MM.1S (cell line): ENCODE measurements around the gene CCSAP.

Experiments
- DNase-seq: peaks from one replicate; pipeline ENCODE4 v3.0.0-alpha.2; 2015
- H2AFZ ChIP-seq: fragments of 300-600 bp; sonication (generic); 2 replicates; pipeline ENCODE4 v1.6.0; 2016; ENCODE audit warnings: antibody characterized with exemption, low read length
- H3F3A ChIP-seq: fragments of 300-600 bp; sonication (generic); 2 replicates; pipeline ENCODE4 v1.6.1; 2016; ENCODE audit warnings: mild to moderate bottlenecking, antibody characterized with exemption, low read length, moderate library complexity, mixed read lengths; ENCODE audit not compliant: insufficient read depth
- H3K27ac ChIP-seq: fragments of 300-600 bp; sonication (generic); 2 replicates; pipeline ENCODE4 v1.5.1; 2016; ENCODE audit warnings: mild to moderate bottlenecking, low read length
- H3K27me3 ChIP-seq: fragments of 300-600 bp; sonication (generic); replicated peaks from 2 replicates; pipeline ENCODE4 v1.6.0; 2016; ENCODE audit warnings: low read length; ENCODE audit not compliant: insufficient read depth
- H3K36me3 ChIP-seq: fragments of 300-600 bp; sonication (generic); replicated peaks from 2 replicates; pipeline ENCODE4 v1.6.1; 2016; ENCODE audit warnings: mild to moderate bottlenecking, low read length, mixed read lengths; ENCODE audit not compliant: insufficient read depth
- H3K4me1 ChIP-seq: fragments of 300-600 bp; sonication (generic); 2 replicates; pipeline ENCODE4 v1.6.1; 2016; ENCODE audit warnings: low read length, mixed read lengths
- H3K4me2 ChIP-seq: fragments of 300-600 bp; sonication (generic); 2 replicates; pipeline ENCODE4 v1.6.0; 2016; ENCODE audit warnings: low read depth, low read length
- H3K4me3 ChIP-seq: fragments of 300-600 bp; sonication (generic); 2 replicates; pipeline ENCODE4 v1.5.1; 2016; ENCODE audit warnings: low read length, mixed read lengths
- H3K79me2 ChIP-seq: fragments of 300-600 bp; sonication (generic); 2 replicates; pipeline ENCODE4 v1.6.1; 2016; ENCODE audit warnings: mixed run types, low read length, mixed read lengths
- H3K9ac ChIP-seq: fragments of 300-600 bp; sonication (generic); 2 replicates; pipeline ENCODE4 v1.6.1; 2016; ENCODE audit warnings: low read length, mixed read lengths
- H3K9me2 ChIP-seq: fragments of 300-600 bp; sonication (generic); replicated peaks from 2 replicates; pipeline ENCODE4 v1.6.1; 2016; ENCODE audit warnings: mild to moderate bottlenecking, low read length, mixed read lengths; ENCODE audit not compliant: insufficient read depth
- H3K9me3 ChIP-seq: fragments of 300-600 bp; sonication (generic); replicated peaks from 2 replicates; pipeline ENCODE4 v1.6.1; 2016; ENCODE audit warnings: mild to moderate bottlenecking, low read length, mixed read lengths; ENCODE audit not compliant: insufficient read depth
- H4K20me1 ChIP-seq: fragments of 300-600 bp; sonication (generic); 2 replicates; pipeline ENCODE4 v1.6.1; 2016; ENCODE audit warnings: mild to moderate bottlenecking, low read length, moderate library complexity, mixed read lengths; ENCODE audit not compliant: insufficient read depth
- EZH2 ChIP-seq: fragments of 300-600 bp; sonication (generic); optimal IDR thresholded peaks from 2 replicates; pipeline ENCODE3; 2017; ENCODE audit warnings: low read depth, mild to moderate bottlenecking, antibody characterized with exemption, low read length, mixed read lengths
- EZH2phosphoT487 ChIP-seq: fragments of 300-600 bp; sonication (generic); IDR thresholded peaks from 2 replicates; pipeline ENCODE4 v1.6.1; 2018; ENCODE audit warnings: antibody characterized with exemption, low read length
- TF ChIP-seq, protein P1 (sequence below): fragments of 300-600 bp; sonication (generic); IDR thresholded peaks from 2 replicates; pipeline ENCODE4 v1.5.1; 2016; ENCODE audit warnings: antibody characterized with exemption, low read length, mixed read lengths

Gene CCSAP

DNA sequence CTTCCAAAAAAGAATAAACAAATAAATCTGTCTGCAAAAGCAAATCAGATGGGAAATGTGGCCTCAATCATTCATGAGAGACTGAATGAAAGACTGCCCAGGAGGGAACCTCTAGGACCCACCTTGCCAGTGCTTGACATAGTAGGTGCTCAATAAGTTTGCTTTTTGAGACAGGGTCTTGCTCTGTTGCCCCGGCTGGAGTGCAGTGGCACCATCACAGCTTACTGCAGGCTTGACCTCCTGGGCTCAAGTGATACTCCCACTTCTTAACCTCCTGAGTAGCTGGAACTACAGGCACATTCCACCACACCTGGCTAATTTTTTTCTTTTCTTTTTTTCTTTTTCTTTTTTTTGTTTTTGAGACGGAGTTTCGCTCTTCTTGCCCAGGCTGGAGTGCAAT, 40.3 kb upstream of the CCSAP start:
- Histone ChIP-seq H3K4me1 (no peaks in the 10 kb centered on the region), H3K4me3 (no peak overlapping the region), H3K27me3 (no peaks in the 10 kb centered on the region), H3K9me3 (no peaks in the 10 kb centered on the region), H3K9ac (no peak overlapping the region), H3K79me2 (no peaks in the 10 kb centered on the region), H3K27ac (no peak overlapping the region), H2AFZ (no peak overlapping the region), H4K20me1 (no peaks in the 10 kb centered on the region), H3F3A (no peaks in the 10 kb centered on the region), H3K9me2 (no peaks in the 10 kb centered on the region), H3K36me3 (no peaks in the 10 kb centered on the region), H3K4me2 (no peak overlapping the region)
- TF ChIP-seq EZH2 (no peak), EZH2phosphoT487 (no peak)
- TF ChIP-seq, protein P1, sequence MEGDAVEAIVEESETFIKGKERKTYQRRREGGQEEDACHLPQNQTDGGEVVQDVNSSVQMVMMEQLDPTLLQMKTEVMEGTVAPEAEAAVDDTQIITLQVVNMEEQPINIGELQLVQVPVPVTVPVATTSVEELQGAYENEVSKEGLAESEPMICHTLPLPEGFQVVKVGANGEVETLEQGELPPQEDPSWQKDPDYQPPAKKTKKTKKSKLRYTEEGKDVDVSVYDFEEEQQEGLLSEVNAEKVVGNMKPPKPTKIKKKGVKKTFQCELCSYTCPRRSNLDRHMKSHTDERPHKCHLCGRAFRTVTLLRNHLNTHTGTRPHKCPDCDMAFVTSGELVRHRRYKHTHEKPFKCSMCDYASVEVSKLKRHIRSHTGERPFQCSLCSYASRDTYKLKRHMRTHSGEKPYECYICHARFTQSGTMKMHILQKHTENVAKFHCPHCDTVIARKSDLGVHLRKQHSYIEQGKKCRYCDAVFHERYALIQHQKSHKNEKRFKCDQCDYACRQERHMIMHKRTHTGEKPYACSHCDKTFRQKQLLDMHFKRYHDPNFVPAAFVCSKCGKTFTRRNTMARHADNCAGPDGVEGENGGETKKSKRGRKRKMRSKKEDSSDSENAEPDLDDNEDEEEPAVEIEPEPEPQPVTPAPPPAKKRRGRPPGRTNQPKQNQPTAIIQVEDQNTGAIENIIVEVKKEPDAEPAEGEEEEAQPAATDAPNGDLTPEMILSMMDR, result no peak
- no peak for DNase-seq

DNA sequence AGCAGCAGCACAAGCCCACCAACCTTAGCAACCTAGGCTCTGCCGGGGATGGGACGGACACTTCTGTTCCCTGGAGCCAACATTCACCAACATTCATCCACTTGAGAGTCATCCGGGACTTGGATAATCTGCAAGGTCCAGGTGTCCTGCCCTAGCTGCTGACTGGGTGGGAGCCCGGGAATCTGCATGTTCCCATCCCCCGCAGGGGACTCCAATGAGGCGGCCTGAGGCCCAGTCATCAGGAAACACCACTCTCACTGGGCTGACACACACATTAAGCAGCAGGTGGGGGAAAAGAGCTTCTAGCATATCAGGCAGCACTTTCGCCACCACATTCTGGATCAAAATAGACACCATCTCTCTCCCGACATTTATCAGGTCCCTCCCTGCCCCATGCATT, 38.4 kb upstream of the CCSAP start:
- Histone ChIP-seq H4K20me1 (no peaks in the 10 kb centered on the region), H3K4me2 (no peak overlapping the region), H3K27ac (no peak overlapping the region), H3K4me3 (no peak overlapping the region), H3K9me2 (no peaks in the 10 kb centered on the region), H3F3A (no peaks in the 10 kb centered on the region), H2AFZ (no peak overlapping the region), H3K36me3 (no peaks in the 10 kb centered on the region), H3K4me1 (no peaks in the 10 kb centered on the region), H3K9me3 (no peaks in the 10 kb centered on the region), H3K79me2 (no peaks in the 10 kb centered on the region), H3K9ac (no peak overlapping the region), H3K27me3 (no peaks in the 10 kb centered on the region)
- no peak for DNase-seq
- no peak for TF ChIP-seq EZH2phosphoT487
- TF ChIP-seq, protein P1, result no peak

DNA sequence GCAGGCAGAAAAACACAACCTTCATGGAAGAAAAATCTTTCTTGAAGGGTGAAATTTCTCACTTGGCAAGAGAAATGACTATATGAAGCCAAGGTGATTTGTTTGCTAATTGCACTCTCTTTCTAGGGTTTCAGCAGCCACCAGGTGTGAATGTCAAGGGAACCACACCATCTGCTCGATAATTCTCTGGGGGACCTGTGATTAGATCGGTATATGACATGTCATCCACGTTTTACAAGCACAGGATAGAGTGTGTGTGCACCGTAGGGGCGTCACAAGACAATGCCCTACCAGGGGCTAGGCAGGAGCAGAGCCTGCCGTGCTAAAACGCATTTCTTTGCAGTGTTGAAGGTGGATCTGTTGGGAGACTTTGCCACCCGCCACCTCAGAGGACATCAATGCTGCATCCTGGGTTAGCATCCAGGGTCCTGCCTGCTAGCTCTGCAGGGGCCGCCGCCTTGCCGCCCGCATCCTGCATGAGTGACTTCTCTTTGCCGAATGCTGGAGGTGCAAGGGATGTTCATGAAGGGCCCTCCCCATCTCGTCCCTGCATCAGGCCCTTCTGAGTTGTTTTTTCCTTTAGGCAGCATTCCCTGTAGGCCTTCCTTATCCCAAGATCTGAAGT, 37.8 kb upstream of the CCSAP start:
- Histone ChIP-seq H3K9me2 (no peaks in the 10 kb centered on the region), H3K4me3 (no peak overlapping the region), H3K36me3 (no peaks in the 10 kb centered on the region), H3K79me2 (no peaks in the 10 kb centered on the region), H3K9me3 (no peaks in the 10 kb centered on the region), H2AFZ (no peak overlapping the region), H3K27me3 (no peaks in the 10 kb centered on the region), H3K27ac (no peak overlapping the region), H4K20me1 (no peaks in the 10 kb centered on the region), H3K4me1 (no peaks in the 10 kb centered on the region), H3K4me2 (no peak overlapping the region), H3K9ac (no peak overlapping the region), H3F3A (no peaks in the 10 kb centered on the region)
- TF ChIP-seq, protein P1, result no peak
- TF ChIP-seq EZH2phosphoT487 (no peak), EZH2 (no peak)
- DNase-seq, result no peak
